Measurements from ENCODE around the gene KRTAP20-2. TPM values are rescaled to one million over a fixed set of nuclear protein-coding genes. Genes with fewer than 3 reads are reported as not detected.

Gene KRTAP20-2
- total RNA-seq, 1 experiment from 2014 or later, result not detected

- no peaks in the 10 kb centered on the region for H3K9me3 ChIP-seq (ENCODE audit: low read depth, low read length, poor library complexity, severe bottlenecking)
- H3K4me1 ChIP-seq (ENCODE audit: insufficient read depth, low read length, poor library complexity, severe bottlenecking), result no peaks in the 10 kb centered on the region
- ChIA-PET CTCF (no interaction called here), POLR2A (ENCODE audit: low non-redundant PET) (no interaction called here)
- no TSS peak for BruUV-seq (replicated peaks)
- no peaks in the 10 kb centered on the region for H3K27me3 ChIP-seq (replicated peaks; ENCODE audit: insufficient read depth, low read depth, low read length, poor library complexity)
- H3K27ac ChIP-seq (ENCODE audit: low read depth, low read length, poor library complexity, severe bottlenecking), result no peak overlapping the region
- TF ChIP-seq CTCF (conservative IDR thresholded peaks at IDR 0.05; ENCODE audit: low read depth, low read length) (no peak), EZH2 (IDR thresholded peaks at IDR 0.05; ENCODE audit: borderline replicate concordance, low read depth, low read length, poor library complexity, severe bottlenecking) (no peak)
- H3K36me3 ChIP-seq (ENCODE audit: insufficient read depth, low read length, poor library complexity, severe bottlenecking), result no peaks in the 10 kb centered on the region
- no peak for DNase-seq (ENCODE audit: low spot score)
- no peak overlapping the region for H3K4me3 ChIP-seq (ENCODE audit: low read depth, low read length, poor library complexity, severe bottlenecking)
- intact Hi-C loops (cut with micrococcal nuclease; ENCODE audit: unreplicated experiment), result no loop called here
Observed at GRCh38 chr21:30620080-30620479, 14.9 kb upstream of the KRTAP20-2 start.

- ChIA-PET POLR2A (ENCODE audit: low non-redundant PET) (no interaction called here), CTCF (no interaction called here)
- Histone ChIP-seq H3K4me1 (ENCODE audit: insufficient read depth, low read length, poor library complexity, severe bottlenecking) (no peaks in the 10 kb centered on the region), H3K36me3 (ENCODE audit: insufficient read depth, low read length, poor library complexity, severe bottlenecking) (no peaks in the 10 kb centered on the region), H3K27ac (ENCODE audit: low read depth, low read length, poor library complexity, severe bottlenecking) (no peak within 1 kb of the TSS), H3K4me3 (ENCODE audit: low read depth, low read length, poor library complexity, severe bottlenecking) (no peak within 1 kb of the TSS), H3K9me3 (ENCODE audit: low read depth, low read length, poor library complexity, severe bottlenecking) (no peaks in the 10 kb centered on the region), H3K27me3 (replicated peaks; ENCODE audit: insufficient read depth, low read depth, low read length, poor library complexity) (no peaks in the 10 kb centered on the region)
- TF ChIP-seq EZH2 (IDR thresholded peaks at IDR 0.05; ENCODE audit: borderline replicate concordance, low read depth, low read length, poor library complexity, severe bottlenecking) (no peak), CTCF (conservative IDR thresholded peaks at IDR 0.05; ENCODE audit: low read depth, low read length) (no peak)
- intact Hi-C loops (cut with micrococcal nuclease; ENCODE audit: unreplicated experiment), result no loop called here
- no TSS peak for BruUV-seq (replicated peaks)
- no peak for DNase-seq (ENCODE audit: low spot score)
Observed at GRCh38 chr21:30620522-30620921, 14.5 kb upstream of the KRTAP20-2 start, which contains the start of gene KRTAP20-4. Gene KRTAP20-4, plus strand, starts transcription at chr21:30620627.

GRCh38 chr21:30623362-30623761, 11.6 kb upstream of the KRTAP20-2 start:
- H3K27me3 ChIP-seq (replicated peaks; ENCODE audit: insufficient read depth, low read depth, low read length, poor library complexity), result no peaks in the 10 kb centered on the region
- no TSS peak for BruUV-seq (replicated peaks)
- intact Hi-C loops (cut with micrococcal nuclease; ENCODE audit: unreplicated experiment), result no loop called here
- ChIA-PET CTCF (no interaction called here), POLR2A (ENCODE audit: low non-redundant PET) (no interaction called here)
- H3K9me3 ChIP-seq (ENCODE audit: low read depth, low read length, poor library complexity, severe bottlenecking), result no peaks in the 10 kb centered on the region
- no peaks in the 10 kb centered on the region for H3K4me1 ChIP-seq (ENCODE audit: insufficient read depth, low read length, poor library complexity, severe bottlenecking)
- DNase-seq (ENCODE audit: low spot score), result no peak
- no peaks in the 10 kb centered on the region for H3K36me3 ChIP-seq (ENCODE audit: insufficient read depth, low read length, poor library complexity, severe bottlenecking)
- TF ChIP-seq EZH2 (IDR thresholded peaks at IDR 0.05; ENCODE audit: borderline replicate concordance, low read depth, low read length, poor library complexity, severe bottlenecking) (no peak), CTCF (conservative IDR thresholded peaks at IDR 0.05; ENCODE audit: low read depth, low read length) (no peak)
- H3K27ac ChIP-seq (ENCODE audit: low read depth, low read length, poor library complexity, severe bottlenecking), result no peak overlapping the region
- H3K4me3 ChIP-seq (ENCODE audit: low read depth, low read length, poor library complexity, severe bottlenecking), result no peak overlapping the region
